GM12891 (cell line): ENCODE data around the gene UQCRFS1.

Experiments used
- PAX5 ChIP-seq: IDR thresholded peaks from 2 replicates; pipeline ENCODE4 v1.6.1; 2011; ENCODE audit warnings: low read length, moderate library complexity, mild to moderate bottlenecking; ENCODE audit not compliant: insufficient read depth, severe bottlenecking
- POLR2A ChIP-seq: IDR thresholded peaks from 2 replicates; pipeline ENCODE4 v1.6.1; 2011; ENCODE audit warnings: low read depth, low read length, control low read depth
- POLR2AphosphoS5 ChIP-seq: IDR thresholded peaks from 2 replicates; pipeline ENCODE4 v1.6.1; 2011; ENCODE audit warnings: low read depth, low read length, control low read depth
- POU2F2 ChIP-seq: IDR thresholded peaks from 2 replicates; pipeline ENCODE4 v1.6.1; 2011; ENCODE audit warnings: low read depth, mild to moderate bottlenecking, control low read depth, low read length, moderate library complexity
- SPI1 ChIP-seq: IDR thresholded peaks from 2 replicates; pipeline ENCODE4 v1.6.1; 2011; ENCODE audit warnings: low read depth, low read length, control low read depth
- TAF1 ChIP-seq: IDR thresholded peaks from 2 replicates; pipeline ENCODE4 v1.6.1; 2011; ENCODE audit warnings: low read depth, low read length, control low read depth

DNA sequence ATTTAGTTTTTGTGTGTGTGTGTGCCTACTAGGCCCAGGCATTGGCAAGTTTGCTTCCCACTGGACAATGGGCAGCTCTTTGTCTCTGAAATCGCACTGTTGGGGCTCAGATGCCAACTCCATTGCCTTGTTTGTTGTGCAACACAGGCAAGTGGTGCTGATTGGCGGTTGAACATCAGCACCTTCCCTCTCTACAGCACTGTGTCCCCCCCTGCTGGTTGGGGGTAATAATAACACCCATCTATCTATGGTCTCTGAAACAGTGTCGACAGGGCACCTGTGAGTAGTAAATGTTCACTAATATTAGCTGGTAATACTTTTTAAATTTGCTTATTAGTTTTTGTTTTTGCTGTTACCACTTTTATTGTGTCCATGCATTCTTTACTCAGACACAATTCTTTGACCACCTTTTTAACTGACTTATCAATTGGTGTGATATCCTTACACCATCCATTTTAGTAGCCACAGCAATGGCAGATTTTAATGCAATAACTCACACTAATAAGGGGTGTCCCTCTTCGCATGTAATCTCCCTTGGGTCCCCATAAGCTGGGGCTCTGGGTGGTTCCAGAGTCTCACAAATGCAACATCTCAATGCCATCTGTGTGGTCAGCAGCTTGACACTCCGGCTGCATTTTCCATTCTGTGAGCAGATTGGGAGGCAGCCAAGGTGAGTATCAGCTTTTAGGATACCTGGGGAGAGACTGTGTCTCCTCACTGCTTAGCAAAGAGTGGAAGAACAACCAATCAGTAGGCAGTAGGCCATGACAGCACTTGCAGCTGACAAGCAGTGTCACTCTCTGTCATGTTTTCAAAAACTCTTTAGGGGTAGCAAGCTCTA lies 47.7 kb upstream of the UQCRFS1 start:
- TF ChIP-seq POU2F2 (no peak), POLR2A (no peak), POLR2AphosphoS5 (no peak), TAF1 (no peak), SPI1 (no peak), PAX5 (no peak)
